ENCODE measurements around the gene DHRS7. TPM values are rescaled to one million over a fixed set of nuclear protein-coding genes. Genes with fewer than 3 reads are reported as not detected.

Gene DHRS7
- total RNA-seq = 73.5 TPM

GRCh38 chr14:60164712-60165546 is at the start of gene DHRS7:
TSS of gene DHRS7 (minus strand) at chr14:60165398. CDS start at chr14:60165309, 89 bp downstream.
- intact Hi-C loops (cut with DNase I) = no loop called here
- peak; percentile 97 for ATAC-seq
- DNase-seq (ENCODE audit: low spot score) = peak; percentile 90

DNA sequence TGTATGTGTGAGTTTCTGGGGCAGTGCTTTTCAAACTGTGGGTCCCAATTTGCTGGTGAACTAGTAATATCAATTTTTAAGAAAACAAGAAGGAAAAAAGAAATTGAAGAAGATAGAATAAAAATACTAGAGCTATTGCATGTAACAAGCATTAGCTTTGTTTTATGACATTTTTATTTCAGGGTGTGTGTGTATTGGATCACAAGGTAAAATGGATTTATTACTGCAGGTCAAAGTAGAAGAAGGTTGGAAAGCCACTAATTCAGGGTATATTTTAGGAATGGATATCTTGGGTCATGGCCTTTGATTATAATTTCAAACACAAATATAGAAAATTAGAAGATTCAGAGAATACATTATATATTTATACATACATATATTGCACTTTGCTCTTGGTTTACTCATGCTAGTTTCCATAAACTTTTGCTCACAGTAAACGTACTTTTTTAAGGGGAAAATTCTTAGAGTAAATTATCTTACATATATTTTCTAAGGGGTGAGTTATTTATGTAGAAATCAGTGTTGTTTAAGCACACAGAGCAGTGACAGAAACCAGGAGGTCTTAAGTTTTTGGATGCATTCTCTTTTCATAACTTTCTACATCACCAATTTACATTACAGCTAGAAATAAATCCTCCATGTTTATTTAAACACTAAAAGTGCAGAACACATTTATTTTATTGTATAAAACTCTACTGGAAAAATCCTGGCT is 49.4 kb upstream of the DHRS7 start:
- intact Hi-C loops (cut with DNase I) = no loop called here
- DNase-seq (ENCODE audit: low spot score) (no peak), ATAC-seq (no peak)

DNA sequence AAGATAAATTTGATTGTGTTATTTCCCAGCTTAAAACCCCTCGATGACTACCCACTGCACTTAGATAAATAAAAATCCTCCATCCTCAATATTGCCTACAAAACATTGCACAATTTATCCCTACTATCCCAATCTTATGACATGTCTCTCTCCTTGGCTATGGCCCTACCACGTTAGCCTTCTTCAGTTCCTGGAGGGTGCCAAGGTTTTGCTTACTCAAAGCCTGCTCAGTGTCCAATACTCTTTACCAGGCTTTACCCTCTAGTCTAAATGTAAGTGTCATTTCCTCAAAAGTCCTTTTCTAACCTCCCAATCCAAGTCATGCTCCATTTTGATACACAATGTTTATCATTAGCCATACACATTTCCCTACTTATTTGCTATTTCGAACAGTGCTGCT is 48.8 kb upstream of the DHRS7 start:
- DNase-seq (ENCODE audit: low spot score) = no peak
- intact Hi-C loops (cut with DNase I) = no loop called here
- no peak for ATAC-seq

DNA sequence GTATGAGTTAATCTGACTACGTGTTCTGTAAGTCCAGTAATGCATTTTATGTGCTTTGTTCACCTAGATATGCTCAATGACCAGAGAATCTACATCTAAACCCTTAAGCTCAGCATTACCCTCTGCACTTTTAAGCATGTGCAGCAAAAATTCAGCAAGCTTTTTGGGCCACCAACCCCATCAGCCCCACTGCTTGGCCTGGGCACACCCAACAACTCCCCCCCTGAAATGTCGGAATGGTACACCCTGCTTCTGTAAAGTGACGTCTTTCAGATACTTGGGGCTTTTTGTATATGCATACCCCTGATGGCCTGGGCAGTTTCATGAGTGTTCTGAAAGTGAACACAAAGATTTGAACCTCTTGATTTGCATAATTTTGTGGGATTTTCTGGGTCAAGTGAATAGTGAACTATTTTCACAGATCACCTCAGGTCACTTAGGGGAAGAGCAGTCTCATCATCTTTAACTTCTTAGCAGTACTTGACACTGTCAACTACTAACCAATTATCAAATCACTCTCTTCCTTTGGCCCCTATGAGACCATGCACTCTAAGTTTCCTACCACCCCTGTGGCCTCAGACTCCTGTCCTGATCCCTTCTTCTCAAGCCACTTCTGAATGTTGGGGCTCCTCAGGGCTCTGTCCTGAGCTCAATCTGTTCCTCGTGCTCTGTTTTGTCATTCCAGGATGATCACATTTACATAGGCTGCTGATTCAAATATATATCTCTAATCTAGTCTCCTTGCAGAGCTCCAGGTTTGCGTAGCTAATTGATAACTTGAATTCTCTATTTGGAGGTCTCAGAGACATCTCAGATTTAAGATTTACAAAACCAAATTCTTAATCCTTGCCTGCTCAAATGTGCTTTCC is 47.5 kb upstream of the DHRS7 start:
- DNase-seq (ENCODE audit: low spot score) = no peak
- ATAC-seq = no peak
- intact Hi-C loops (cut with DNase I) = no loop called here

DNA sequence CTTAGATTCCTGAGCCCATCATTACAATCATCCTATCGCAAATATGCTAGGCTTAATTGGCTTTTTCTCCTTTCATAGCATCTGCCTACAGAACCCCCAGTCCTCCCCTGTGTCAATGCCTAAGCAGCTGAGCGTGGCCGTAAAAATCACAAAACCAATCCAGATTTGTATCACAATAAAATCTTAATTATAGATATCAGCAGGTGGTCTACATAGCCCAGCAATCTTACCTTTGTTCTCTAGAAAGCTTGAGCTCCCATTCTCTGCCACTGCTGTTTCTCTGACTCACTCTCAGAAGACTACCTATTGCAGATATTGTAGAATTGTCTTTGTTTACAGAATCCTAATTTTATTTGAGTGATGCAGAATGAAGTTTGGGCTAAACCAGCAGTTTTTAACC is 46.0 kb upstream of the DHRS7 start:
- DNase-seq (ENCODE audit: low spot score) (no peak), ATAC-seq (no peak)
- intact Hi-C loops (cut with DNase I) = no loop called here

GRCh38 chr14:60210703-60211102 is 45.5 kb upstream of the DHRS7 start:
- intact Hi-C loops (cut with DNase I) = no loop called here
- ATAC-seq (no peak), DNase-seq (ENCODE audit: low spot score) (no peak)

DNA sequence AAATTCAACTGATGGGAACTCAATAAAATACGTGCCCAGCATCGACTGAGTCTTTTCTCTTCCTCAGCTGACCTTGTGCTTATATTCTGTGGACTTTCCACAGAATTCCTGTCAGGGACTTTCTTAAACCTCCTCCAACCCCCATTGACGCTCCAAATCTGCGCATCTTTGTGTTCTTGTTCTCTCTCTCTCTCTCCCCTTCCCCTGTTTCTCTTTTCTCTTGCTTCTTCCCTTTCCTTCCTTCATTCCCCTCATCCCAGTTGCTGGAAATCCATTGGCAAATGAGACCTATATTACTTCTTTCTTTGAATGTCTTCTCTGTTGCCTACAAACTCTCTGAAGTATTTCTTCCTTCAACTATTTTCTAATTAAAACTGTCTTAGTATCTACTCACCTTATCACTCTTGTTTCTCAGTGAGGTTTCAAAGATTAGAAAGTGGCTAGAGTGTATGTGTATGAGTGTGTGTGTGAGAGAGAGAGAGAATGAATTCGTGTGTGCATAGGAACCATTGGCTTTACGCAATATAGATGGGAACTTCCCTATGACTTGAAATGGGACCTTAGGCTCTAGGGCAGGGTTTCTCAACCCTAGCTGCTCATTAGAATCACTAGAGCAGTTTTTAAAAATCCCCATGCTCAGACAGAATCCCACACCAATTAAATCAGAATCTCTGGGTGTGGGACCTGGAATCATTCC is 41.8 kb upstream of the DHRS7 start:
- no peak for ATAC-seq
- DNase-seq (ENCODE audit: low spot score) = no peak
- intact Hi-C loops (cut with DNase I) = no loop called here

DNA sequence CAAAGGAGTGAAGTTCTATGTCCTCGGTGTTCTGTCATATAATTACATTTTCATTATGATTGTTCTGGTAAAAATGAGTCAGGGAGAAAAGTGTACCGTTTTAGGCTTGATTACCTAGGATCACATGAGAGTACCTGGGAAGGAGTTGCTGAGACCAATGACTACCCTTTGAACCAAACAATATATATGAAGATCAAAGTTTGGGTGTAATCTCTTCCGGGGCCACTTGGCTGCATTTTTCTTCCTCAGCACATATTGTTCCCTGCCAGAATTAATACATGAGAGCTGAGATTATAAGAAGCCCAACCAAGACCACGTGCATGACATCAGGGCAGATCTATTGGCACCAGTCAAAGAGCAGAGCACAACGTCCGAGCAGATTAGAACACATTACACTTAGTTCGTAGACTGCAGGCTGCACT is 41.1 kb upstream of the DHRS7 start:
- ATAC-seq = no peak
- no peak for DNase-seq (ENCODE audit: low spot score)
- intact Hi-C loops (cut with DNase I) = no loop called here

DNA sequence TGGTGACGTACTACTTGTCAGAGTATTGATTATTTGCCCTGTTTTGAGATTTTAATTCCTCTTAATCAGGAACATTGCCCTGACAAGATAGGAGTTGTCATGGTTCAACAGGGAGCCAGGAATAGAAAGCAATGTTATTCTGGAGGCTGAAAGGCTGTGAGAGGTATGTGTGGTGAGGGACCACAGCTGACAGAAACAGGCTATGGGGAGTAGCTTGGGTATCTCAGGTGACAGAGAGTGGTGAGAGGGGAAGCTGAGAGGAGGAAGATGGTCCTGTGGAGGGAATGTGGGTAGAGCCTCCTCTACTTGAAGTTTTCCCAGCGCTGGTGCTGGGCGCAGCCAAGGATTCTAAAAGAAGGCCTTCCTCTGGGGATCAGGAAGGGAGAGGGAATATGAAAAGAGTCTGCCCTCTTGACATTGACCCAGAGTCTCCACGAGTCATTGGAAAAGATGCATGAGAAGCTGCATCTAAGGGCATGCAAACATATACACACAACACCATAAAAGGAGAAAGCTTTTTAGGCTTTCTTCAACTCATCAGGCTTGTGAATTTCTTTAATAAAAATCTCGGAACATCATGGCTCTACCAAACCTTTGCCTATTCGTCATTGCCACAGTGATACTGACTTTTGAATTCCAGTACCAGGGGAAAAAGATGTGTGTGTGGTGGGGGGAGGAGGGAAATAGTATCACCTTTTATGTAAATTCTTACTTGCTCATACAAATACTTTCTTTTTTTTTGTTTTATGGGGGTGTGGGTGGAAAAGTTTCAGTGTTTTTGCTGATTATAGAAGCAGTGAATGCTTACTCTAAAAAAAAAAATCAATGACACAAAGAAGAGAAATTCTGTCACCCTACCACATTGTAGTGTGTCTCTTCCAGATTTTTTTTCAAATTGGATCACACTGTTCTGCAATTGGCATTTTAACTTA is 39.9 kb upstream of the DHRS7 start:
- intact Hi-C loops (cut with DNase I) = no loop called here
- DNase-seq (ENCODE audit: low spot score) (no peak), ATAC-seq (no peak)

- no peak for DNase-seq (ENCODE audit: low spot score)
These were observed 39.1 kb upstream of the DHRS7 start for GRCh38 chr14:60204104-60204842.

GRCh38 chr14:60199321-60199720 is 34.1 kb upstream of the DHRS7 start:
- no peak for ATAC-seq

More at GRCh38 chr14:60204104-60204842, 39.1 kb upstream of the DHRS7 start:
- intact Hi-C loops (cut with DNase I) = no loop called here
- no peak for ATAC-seq

GRCh38 chr14:60197629-60198303 is 32.6 kb upstream of the DHRS7 start:
- intact Hi-C loops (cut with DNase I) = no loop called here
- ATAC-seq (no peak), DNase-seq (ENCODE audit: low spot score) (no peak)

More at GRCh38 chr14:60199321-60199720, 34.1 kb upstream of the DHRS7 start:
- intact Hi-C loops (cut with DNase I) = no loop called here
- no peak for DNase-seq (ENCODE audit: low spot score)

GRCh38 chr14:60196291-60196690 is 31.1 kb upstream of the DHRS7 start:
- intact Hi-C loops (cut with DNase I) = no loop called here
- ATAC-seq = no peak

GRCh38 chr14:60195179-60195810 is 30.1 kb upstream of the DHRS7 start:
- intact Hi-C loops (cut with DNase I) = no loop called here
- DNase-seq (ENCODE audit: low spot score) (no peak), ATAC-seq (no peak)

More at GRCh38 chr14:60196291-60196690, 31.1 kb upstream of the DHRS7 start:
- DNase-seq (ENCODE audit: low spot score) = no peak

- DNase-seq (ENCODE audit: low spot score) (no peak), ATAC-seq (no peak)
- intact Hi-C loops (cut with DNase I) = loop anchor here (10.0 kb wide), 1 partner anchor 125 kb away; no protein-coding TSS in a partner anchor
These were observed 25.0 kb upstream of the DHRS7 start for GRCh38 chr14:60189923-60190840.
